Type B pancreatic cell (in vitro differentiated cells): ENCODE measurements around the gene STOX2. TPM values are rescaled to one million over a fixed set of nuclear protein-coding genes. Genes with fewer than 3 reads are reported as not detected.

ENCODE experiments used
- DNase-seq: peaks from one replicate; pipeline ENCODE4 v3.0.0; 2021; ENCODE audit warnings: mixed read lengths; ENCODE audit not compliant: unreplicated experiment; ENCODE audit errors: extremely low spot score
- H3K27ac Mint-ChIP-seq: 2 replicates; pipeline ENCODE4 v1.8.0; 2021; ENCODE audit warnings: mild to moderate bottlenecking, mixed read lengths
- H3K27me3 Mint-ChIP-seq: 2 replicates; pipeline ENCODE4 v1.8.0; 2021; ENCODE audit warnings: mixed read lengths
- H3K36me3 Mint-ChIP-seq: 2 replicates; pipeline ENCODE4 v1.8.0; 2021; ENCODE audit warnings: mixed read lengths
- H3K4me1 Mint-ChIP-seq: one replicate; pipeline ENCODE4 v1.8.0; 2021; ENCODE audit warnings: mixed read lengths; ENCODE audit not compliant: unreplicated experiment
- H3K4me3 Mint-ChIP-seq: 2 replicates; pipeline ENCODE4 v1.8.0; 2021; ENCODE audit warnings: mild to moderate bottlenecking, mixed read lengths
- H3K9me3 Mint-ChIP-seq: 2 replicates; pipeline ENCODE4 v1.8.0; 2021; ENCODE audit warnings: mixed read lengths
- CTCF ChIP-seq: fragments of 200-600 bp; sonication (generic); conservative IDR thresholded peaks from 2 replicates; pipeline ENCODE4 v1.5.0; 2021; ENCODE audit warnings: antibody characterized with exemption, mild to moderate bottlenecking
- total RNA-seq: library from RNA; stranded (reverse); gene quantifications from 2 replicates; pipeline ENCODE4 v1.2.1, GENCODE V29; 2021; ENCODE audit warnings: low replicate concordance

The STOX2 gene
- total RNA-seq, 1 donor from 2014 or later, result 16.7 TPM

GRCh38 chr4:183924362-183925044 is 19.4 kb downstream of the STOX2 start:
- peaks cover 5% of the 10 kb centered on the region for H3K4me1 Mint-ChIP-seq
- no peak overlapping the region for H3K27ac Mint-ChIP-seq
- DNase-seq, result no peak
- H3K9me3 Mint-ChIP-seq, result peaks cover 5% of the 10 kb centered on the region
- no peak overlapping the region for H3K4me3 Mint-ChIP-seq
- TF ChIP-seq CTCF, result no peak
- H3K36me3 Mint-ChIP-seq, result peaks cover 4% of the 10 kb centered on the region
- peaks cover 3% of the 10 kb centered on the region for H3K27me3 Mint-ChIP-seq

- peaks cover 3% of the 10 kb centered on the region for H3K27me3 Mint-ChIP-seq
- no peak for DNase-seq
- peaks cover 5% of the 10 kb centered on the region for H3K9me3 Mint-ChIP-seq
- H3K4me1 Mint-ChIP-seq, result peaks cover 5% of the 10 kb centered on the region
- H3K27ac Mint-ChIP-seq, result no peak overlapping the region
- TF ChIP-seq CTCF, result no peak
- no peak overlapping the region for H3K4me3 Mint-ChIP-seq
- peaks cover 1% of the 10 kb centered on the region for H3K36me3 Mint-ChIP-seq
These were observed 21.8 kb downstream of the STOX2 start for GRCh38 chr4:183926950-183927349.

- DNase-seq, result no peak
- Mint-ChIP-seq H3K27me3 (no peaks in the 10 kb centered on the region), H3K27ac (no peak overlapping the region), H3K4me3 (no peak overlapping the region), H3K4me1 (peaks cover 27% of the 10 kb centered on the region), H3K36me3 (no peaks in the 10 kb centered on the region), H3K9me3 (no peaks in the 10 kb centered on the region)
- no peak for TF ChIP-seq CTCF
These were observed 27.5 kb downstream of the STOX2 start for GRCh38 chr4:183932576-183932975.

GRCh38 chr4:183934761-183935160 is 29.7 kb downstream of the STOX2 start:
- Mint-ChIP-seq H3K36me3 (peaks cover 4% of the 10 kb centered on the region), H3K27me3 (no peaks in the 10 kb centered on the region), H3K4me1 (peaks cover 31% of the 10 kb centered on the region), H3K27ac (no peak overlapping the region), H3K9me3 (no peaks in the 10 kb centered on the region), H3K4me3 (no peak overlapping the region)
- TF ChIP-seq CTCF, result no peak
- DNase-seq, result no peak

GRCh38 chr4:183935355-183936005 is 30.4 kb downstream of the STOX2 start:
- no peak overlapping the region for H3K27ac Mint-ChIP-seq
- H3K36me3 Mint-ChIP-seq, result peaks cover 4% of the 10 kb centered on the region
- no peak overlapping the region for H3K4me3 Mint-ChIP-seq
- H3K4me1 Mint-ChIP-seq, result peaks cover 34% of the 10 kb centered on the region
- no peak for TF ChIP-seq CTCF
- no peak for DNase-seq
- H3K9me3 Mint-ChIP-seq, result no peaks in the 10 kb centered on the region
- no peaks in the 10 kb centered on the region for H3K27me3 Mint-ChIP-seq
